HCT116 (cell line): ENCODE measurements around the gene IFT57. TPM values are rescaled to one million over a fixed set of nuclear protein-coding genes. Genes with fewer than 3 reads are reported as not detected.

ENCODE experiments used
- ATAC-seq: fragments of 200-7000 bp; cut with Tn5 transposase; 2 replicates; pipeline ENCODE4 v1.9.1; 2020; ENCODE audit warnings: mild to moderate bottlenecking, moderate library complexity
- BruUV-seq: library from RNA; stranded (reverse); fragments of 400-500 nt; replicated peaks from 2 replicates; lab custom pipeline; 2021; lab: Mats Ljungman, UMichigan
- CTCF ChIA-PET: fragments of 300-600 bp; sonication (Branson Sonifier 250); formaldehyde crosslinking; loops from one replicate; lab custom pipeline; 2021; ENCODE audit warnings: antibody characterized with exemption; lab: Charles Lee
- POLR2A ChIA-PET: fragments of 300-600, 350-600 bp; sonication (Branson Sonifier 250); formaldehyde crosslinking; loops from one replicate; lab custom pipeline; 2021; ENCODE audit warnings: antibody characterized with exemption; lab: Charles Lee
- RAD21 ChIA-PET, 2 experiments: fragments of 300-600 bp; sonication (Branson Sonifier 250); formaldehyde crosslinking; loops; one replicate each; lab custom pipeline; 2023; ENCODE audit warnings: low total read pairs in 2 of 2; ENCODE audit not compliant: uncharacterized antibody in 2 of 2, unreplicated experiment in 2 of 2, low non-redundant PET in 1 of 2; lab: Charles Lee
- DNase-seq: peaks from one replicate; pipeline ENCODE4 v3.0.0-alpha.2; 2010; ENCODE audit warnings: low read depth, low spot score
- H2AFZ ChIP-seq: fragments of 200-600 bp; shearing (Covaris generic), sonication (generic); 2 replicates; pipeline ENCODE4 v1.6.1; 2017; ENCODE audit warnings: low read depth, mixed run types, mixed read lengths, antibody characterized with exemption, low read length; ENCODE audit not compliant: poor library complexity, severe bottlenecking
- H3K27ac ChIP-seq: 2 replicates; pipeline ENCODE4 v1.5.1; 2012; ENCODE audit warnings: low read depth, low read length
- H3K27me3 ChIP-seq: fragments of 200-600 bp; sonication (generic); 2 replicates; pipeline ENCODE4 v1.6.1; 2016; ENCODE audit warnings: mixed run types, low read length, mixed read lengths; ENCODE audit not compliant: insufficient read depth
- H3K36me3 ChIP-seq, 2 experiments: fragments of 200-500 bp in 1 of 2; fragments of 200-600 bp in 1 of 2; sonication (Bioruptor generic) in 1 of 2; sonication (generic) in 1 of 2; 2 replicates each; pipeline versions ENCODE4 v1.5.1 to v1.6.1; 2014 to 2016; ENCODE audit warnings: low read length in 2 of 2, inconsistent platforms in 1 of 2, mixed read lengths in 1 of 2, mixed run types in 1 of 2; ENCODE audit not compliant: insufficient read depth in 2 of 2, control insufficient read depth in 1 of 2
- H3K4me1 ChIP-seq, 2 experiments: fragments of 200-600 bp in 1 of 2; sonication (generic) in 1 of 2; 2 replicates each; pipeline versions ENCODE4 v1.5.1 to v1.6.1; 2012 to 2017; ENCODE audit warnings: low read length in 2 of 2, inconsistent platforms in 1 of 2, mild to moderate bottlenecking in 1 of 2, mixed read lengths in 1 of 2, mixed run types in 1 of 2, moderate library complexity in 1 of 2; ENCODE audit not compliant: insufficient read depth in 2 of 2, control insufficient read depth in 1 of 2
- H3K4me2 ChIP-seq: fragments of 200-600 bp; sonication (generic); 2 replicates; pipeline ENCODE4 v1.6.1; 2017; ENCODE audit warnings: mixed run types, low read length, mixed read lengths
- H3K4me3 ChIP-seq, 2 experiments: fragments of 200-600 bp in 1 of 2; sonication (generic) in 1 of 2; replicated peaks in 1 of 2; 2 replicates each; pipeline ENCODE4 v1.5.1; 2011 to 2016; ENCODE audit warnings: low read length in 2 of 2, control low read depth in 1 of 2, low read depth in 1 of 2, mild to moderate bottlenecking in 1 of 2, mixed read lengths in 1 of 2, mixed run types in 1 of 2
- H3K79me2 ChIP-seq: fragments of 200-600 bp; sonication (generic); 2 replicates; pipeline ENCODE4 v1.6.1; 2017; ENCODE audit warnings: mild to moderate bottlenecking, mixed run types, low read length, moderate library complexity, mixed read lengths; ENCODE audit not compliant: insufficient read depth
- H3K9ac ChIP-seq: fragments of 200-600 bp; sonication (generic); 2 replicates; pipeline ENCODE4 v1.6.1; 2016; ENCODE audit warnings: low read length, mixed read lengths
- H3K9me2 ChIP-seq: fragments of 200-600 bp; sonication (generic), shearing (Covaris generic); 2 replicates; pipeline ENCODE4 v1.6.1; 2017; ENCODE audit warnings: mixed run types, mild to moderate bottlenecking, moderate library complexity; ENCODE audit not compliant: insufficient read depth
- H3K9me3 ChIP-seq, 2 experiments: fragments of 200-500 bp in 1 of 2; fragments of 200-600 bp in 1 of 2; sonication (Bioruptor generic) in 1 of 2; sonication (generic) in 1 of 2; 2 replicates each; pipeline ENCODE4 v1.6.1; 2014 to 2017; ENCODE audit warnings: low read length in 2 of 2, mixed read lengths in 2 of 2, inconsistent platforms in 1 of 2, low read depth in 1 of 2, mild to moderate bottlenecking in 1 of 2, mixed run types in 1 of 2, moderate library complexity in 1 of 2; ENCODE audit not compliant: control insufficient read depth in 1 of 2, insufficient read depth in 1 of 2
- H4K20me1 ChIP-seq: fragments of 200-600 bp; sonication (generic), shearing (Covaris generic); 2 replicates; pipeline ENCODE4 v1.6.1; 2017; ENCODE audit warnings: mixed run types, mild to moderate bottlenecking, moderate library complexity; ENCODE audit not compliant: insufficient read depth
- CEBPB ChIP-seq: IDR thresholded peaks from 2 replicates; pipeline ENCODE4 v1.6.1; 2012; ENCODE audit warnings: low read depth
- CTCF ChIP-seq, 3 experiments: fragments of 200-600 bp in 1 of 3; sonication (generic) in 1 of 3; IDR thresholded peaks in 2 of 3; conservative IDR thresholded peaks in 1 of 3; 2 replicates each; pipeline ENCODE4 v1.5.1; 2012 to 2017; ENCODE audit warnings: low read depth in 2 of 3, low read length in 2 of 3, antibody characterized with exemption in 1 of 3, borderline replicate concordance in 1 of 3, control low read depth in 1 of 3, mild to moderate bottlenecking in 1 of 3, mixed read lengths in 1 of 3, mixed run types in 1 of 3, moderate library complexity in 1 of 3; ENCODE audit not compliant: insufficient read depth in 1 of 3
- EGR1 ChIP-seq: IDR thresholded peaks from 2 replicates; pipeline ENCODE4 v1.6.1; 2012; ENCODE audit warnings: low read depth
- EZH2 ChIP-seq: fragments of 200-600 bp; sonication (generic); IDR thresholded peaks from 2 replicates; pipeline ENCODE4 v1.6.1; 2017; ENCODE audit warnings: antibody characterized with exemption, mixed run types
- MAX ChIP-seq: IDR thresholded peaks from 2 replicates; pipeline ENCODE4 v1.6.1; 2012
- REST ChIP-seq: IDR thresholded peaks from 2 replicates; pipeline ENCODE4 v1.6.1; 2012; ENCODE audit warnings: low read depth
- SIN3A ChIP-seq: IDR thresholded peaks from 2 replicates; pipeline ENCODE4 v1.6.1; 2012; ENCODE audit warnings: low read depth
- SRF ChIP-seq: IDR thresholded peaks from 2 replicates; pipeline ENCODE4 v1.6.1; 2012; ENCODE audit warnings: low read depth
- TCF7L2 ChIP-seq: IDR thresholded peaks from 2 replicates; pipeline ENCODE4 v1.7.0; 2011; ENCODE audit warnings: borderline replicate concordance, inconsistent platforms; ENCODE audit not compliant: insufficient read depth, insufficient read length; ENCODE audit errors: extremely low read depth
- YY1 ChIP-seq: IDR thresholded peaks from 2 replicates; pipeline ENCODE4 v1.6.1; 2011; ENCODE audit warnings: low read length, low read depth, moderate library complexity, mild to moderate bottlenecking; ENCODE audit not compliant: insufficient replicate concordance; ENCODE audit errors: extremely low read depth
- ZFX ChIP-seq: fragments of 450-650 bp; IDR thresholded peaks from 2 replicates; pipeline ENCODE4 v1.6.1; 2017
- intact Hi-C: fragments of 100-400 bp; cut with micrococcal nuclease; formaldehyde crosslinking; loops from 2 replicates; pipeline ENCODE4 v1.10.0; 2022
- total RNA-seq: library from RNA; stranded (reverse); gene quantifications from one replicate; pipeline ENCODE4 v1.2.1, GENCODE V29; 2021; ENCODE audit not compliant: unreplicated experiment

Gene IFT57
- total RNA-seq, 1 experiment from 2014 or later: 38.4 TPM

GRCh38 chr3:108182339-108182738 lies 39.9 kb downstream of the IFT57 start:
- H3K4me1 ChIP-seq: no peaks in the 10 kb centered on the region
- BruUV-seq: no TSS peak
- H3K4me3 ChIP-seq: no peak overlapping the region
- ATAC-seq (no peak), DNase-seq (no peak)
- H3K79me2 ChIP-seq: no peaks in the 10 kb centered on the region
- TF ChIP-seq YY1 (no peak), ZFX (no peak), MAX (no peak), REST (no peak), CEBPB (no peak), TCF7L2 (no peak), EZH2 (no peak), SIN3A (no peak), EGR1 (no peak), SRF (no peak), CTCF (IDR thresholded peaks at IDR 0.05 in 2 of 3, conservative IDR thresholded peaks at IDR 0.05 in 1 of 3; ENCODE audit: borderline replicate concordance in 1 of 3, insufficient read depth in 1 of 3, low read depth in 2 of 3, low read length in 2 of 3) (no peak)
- intact Hi-C loops: no loop called here
- H3K27me3 ChIP-seq: no peaks in the 10 kb centered on the region
- RAD21 ChIA-PET: no interaction called here
- H3K36me3 ChIP-seq: no peaks in the 10 kb centered on the region
- H3K9ac ChIP-seq: no peak overlapping the region
- no peak overlapping the region for H3K27ac ChIP-seq
- H2AFZ ChIP-seq: no peak overlapping the region
- CTCF ChIA-PET: no interaction called here
- POLR2A ChIA-PET: no interaction called here
- H3K9me3 ChIP-seq: no peaks in the 10 kb centered on the region
- no peaks in the 10 kb centered on the region for H4K20me1 ChIP-seq
- no peaks in the 10 kb centered on the region for H3K9me2 ChIP-seq
- H3K4me2 ChIP-seq: no peak overlapping the region
